SK-N-SH (cell line): ENCODE results near the gene C10orf67. TPM values are rescaled to one million over a fixed set of nuclear protein-coding genes. Genes with fewer than 3 reads are reported as not detected.
"Not testable (repeated sequence)": the region's sequence is repeated elsewhere in the genome, so short reads cannot be mapped to it uniquely, and the experiment has no call there.

Source experiments
- CTCF ChIA-PET: fragments of 300-600, 350-600 bp; formaldehyde crosslinking; extraction: SDS; loops from one replicate; lab custom pipeline; 2021; lab: Yijun Ruan, JAX
- POLR2A ChIA-PET: fragments of 350-600 bp; sonication (Branson Sonifier 250); formaldehyde crosslinking; extraction: SDS; loops from one replicate; lab custom pipeline; 2020; ENCODE audit warnings: antibody characterized with exemption, inconsistent platforms; lab: Yijun Ruan, JAX
- DNase-seq: peaks from one replicate; pipeline ENCODE4 v3.0.0; 2012
- H2AFZ ChIP-seq: fragments of 200-600 bp; sonication (generic); 2 replicates; pipeline ENCODE4 v1.8.1; 2016; ENCODE audit warnings: antibody characterized with exemption, mild to moderate bottlenecking, low read depth
- H3F3A ChIP-seq: fragments of 200-600 bp; sonication (generic); replicated peaks from 2 replicates; pipeline ENCODE3; 2016; ENCODE audit warnings: antibody characterized with exemption, mild to moderate bottlenecking; ENCODE audit not compliant: insufficient read depth
- H3K27ac ChIP-seq, 2 experiments: fragments of 200-500 bp in 1 of 2; fragments of 200-600 bp in 1 of 2; sonication (Bioruptor generic) in 1 of 2; sonication (generic), shearing (Covaris generic) in 1 of 2; 2 replicates each; pipeline versions ENCODE4 v1.5.1 to v1.6.1; 2014 to 2016; ENCODE audit warnings: low read depth in 2 of 2, inconsistent platforms in 1 of 2, low read length in 1 of 2, mild to moderate bottlenecking in 1 of 2, mixed read lengths in 1 of 2
- H3K27me3 ChIP-seq: fragments of 200-600 bp; sonication (generic), shearing (Covaris generic); 2 replicates; pipeline ENCODE4 v1.6.1; 2016; ENCODE audit warnings: mixed run types; ENCODE audit not compliant: insufficient read depth
- H3K36me3 ChIP-seq, 2 experiments: fragments of 200-500 bp in 1 of 2; fragments of 200-600 bp in 1 of 2; sonication (Bioruptor generic) in 1 of 2; sonication (generic) in 1 of 2; replicated peaks in 1 of 2; 2 replicates each; pipeline versions ENCODE3 to v1.5.1; 2014 to 2016; ENCODE audit warnings: low read length in 1 of 2, mild to moderate bottlenecking in 1 of 2; ENCODE audit not compliant: insufficient read depth in 2 of 2, control insufficient read depth in 1 of 2
- H3K4me1 ChIP-seq, 2 experiments: fragments of 200-500 bp in 1 of 2; fragments of 200-600 bp in 1 of 2; sonication (Bioruptor generic) in 1 of 2; sonication (generic), shearing (Covaris generic) in 1 of 2; 2 replicates each; pipeline versions ENCODE4 v1.5.1 to v1.6.1; 2014 to 2016; ENCODE audit warnings: low read depth in 1 of 2, low read length in 1 of 2, mixed run types in 1 of 2; ENCODE audit not compliant: insufficient read depth in 2 of 2, control insufficient read depth in 1 of 2
- H3K4me2 ChIP-seq: fragments of 200-600 bp; sonication (generic), shearing (Covaris generic); 2 replicates; pipeline ENCODE4 v1.6.1; 2017; ENCODE audit warnings: mixed run types
- H3K4me3 ChIP-seq, 2 experiments: fragments of 200-500 bp in 1 of 2; fragments of 200-600 bp in 1 of 2; sonication (Bioruptor generic) in 1 of 2; sonication (generic), shearing (Covaris generic) in 1 of 2; 2 replicates each; pipeline versions ENCODE4 v1.5.1 to v1.8.1; 2014 to 2016; ENCODE audit warnings: low read depth in 2 of 2, inconsistent platforms in 1 of 2, low read length in 1 of 2, mild to moderate bottlenecking in 1 of 2, mixed read lengths in 1 of 2, moderate library complexity in 1 of 2
- H3K79me2 ChIP-seq: fragments of 200-600 bp; sonication (generic); 2 replicates; pipeline ENCODE4 v1.8.1; 2017; ENCODE audit warnings: mild to moderate bottlenecking; ENCODE audit not compliant: insufficient read depth
- H3K9ac ChIP-seq: fragments of 200-600 bp; sonication (generic); 2 replicates; pipeline ENCODE4 v1.6.1; 2017; ENCODE audit warnings: mixed run types
- H3K9me2 ChIP-seq: fragments of 200-600 bp; sonication (generic); 2 replicates; pipeline ENCODE4 v1.6.1; 2017; ENCODE audit warnings: mixed run types
- H3K9me3 ChIP-seq: fragments of 200-600 bp; sonication (generic); 2 replicates; pipeline ENCODE4 v1.6.1; 2017; ENCODE audit warnings: mixed run types, mild to moderate bottlenecking, moderate library complexity
- H4K20me1 ChIP-seq: fragments of 200-600 bp; sonication (generic); 2 replicates; pipeline ENCODE4 v1.6.1; 2017; ENCODE audit warnings: mild to moderate bottlenecking, mixed run types; ENCODE audit not compliant: insufficient read depth
- FOXJ3 ChIP-seq: sonication (generic); formaldehyde crosslinking; IDR thresholded peaks from 2 replicates; pipeline ENCODE4 v1.5.1; 2020; ENCODE audit warnings: mild to moderate bottlenecking, missing genetic modification reagents
- GABPA ChIP-seq: IDR thresholded peaks from 2 replicates; pipeline ENCODE4 v1.4.0; 2012; ENCODE audit warnings: low read depth, mild to moderate bottlenecking
- MXI1 ChIP-seq: IDR thresholded peaks from 2 replicates; pipeline ENCODE4 v1.6.1; 2012; ENCODE audit warnings: mild to moderate bottlenecking, low read depth, low read length, improper control_type of control experiment
- POLR2AphosphoS5 ChIP-seq: IDR thresholded peaks from 2 replicates; pipeline ENCODE4 v1.6.1; 2012; ENCODE audit warnings: low read depth, low read length
- RFX5 ChIP-seq: IDR thresholded peaks from 2 replicates; pipeline ENCODE4 v1.6.1; 2012; ENCODE audit warnings: mild to moderate bottlenecking, improper control_type of control experiment, low read length
- RXRA ChIP-seq: IDR thresholded peaks from 2 replicates; pipeline ENCODE4 v1.4.0; 2012; ENCODE audit warnings: low read depth, mild to moderate bottlenecking, borderline replicate concordance
- TAF1 ChIP-seq: IDR thresholded peaks from 2 replicates; pipeline ENCODE4 v1.6.1; 2012; ENCODE audit warnings: low read depth, mild to moderate bottlenecking, low read length, moderate library complexity, borderline replicate concordance
- TCF12 ChIP-seq: IDR thresholded peaks from 2 replicates; pipeline ENCODE4 v1.4.0; 2012
- WGBS: methylation state at CpG from one replicate; pipeline ENCODE4 v1.1.6; 2017; ENCODE audit warnings: low lambda C conversion rate; 5-methylcytosine and 5-hydroxymethylcytosine counted together
- polyA plus RNA-seq, 3 experiments: library from polyadenylated mRNA; depleted of rRNA; stranded (reverse); fragments of >200 nt; gene quantifications; 2 replicates each; pipeline ENCODE4 v1.2.3, GENCODE V29; 2012

The C10orf67 gene
- polyA plus RNA-seq, 1 of the 3 experiments (the other 2 are of a cell fraction) = 0.97 TPM

DNA sequence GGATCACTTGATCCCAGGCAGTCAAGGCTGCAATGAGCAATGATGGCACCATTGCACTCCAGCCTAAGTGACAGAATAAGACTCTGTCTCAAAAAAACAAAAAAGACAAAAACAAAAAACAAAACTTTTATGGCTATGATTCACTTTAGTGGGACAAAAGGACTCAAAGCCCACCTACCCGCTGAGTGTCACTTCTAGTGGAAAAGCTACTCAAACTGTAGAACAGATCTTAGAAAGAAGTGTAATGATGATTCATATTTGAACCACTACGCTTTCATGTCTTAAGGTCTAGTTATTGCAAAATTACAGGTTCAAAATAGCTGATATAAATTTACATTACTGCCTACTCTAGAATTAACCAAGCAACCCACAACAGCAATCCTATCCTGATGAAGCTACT is 47.2 kb upstream of the C10orf67 start:
- no peak for TF ChIP-seq RFX5
- TF ChIP-seq GABPA = no peak
- TF ChIP-seq POLR2AphosphoS5 = no peak
- H3K4me2 ChIP-seq = no peak overlapping the region
- H3K36me3 ChIP-seq = no peaks in the 10 kb centered on the region
- H3K4me3 ChIP-seq = no peak overlapping the region
- DNase-seq = no peak
- no peaks in the 10 kb centered on the region for H3K79me2 ChIP-seq
- no peaks in the 10 kb centered on the region for H3K9me3 ChIP-seq
- H3K9ac ChIP-seq = no peak overlapping the region
- H3K4me1 ChIP-seq = no peaks in the 10 kb centered on the region
- no peaks in the 10 kb centered on the region for H3K9me2 ChIP-seq
- H3K27me3 ChIP-seq = no peaks in the 10 kb centered on the region
- no peak overlapping the region for H2AFZ ChIP-seq
- ChIA-PET POLR2A (no interaction called here), CTCF (interaction anchor here (0.7 kb wide), 1 partner anchor 77 kb away, joined by 3 read pairs; no protein-coding TSS in a partner anchor)
- H3F3A ChIP-seq = no peaks in the 10 kb centered on the region
- no peaks in the 10 kb centered on the region for H4K20me1 ChIP-seq
- 63% methylated on average over 2 of the region's 2 CpGs for WGBS
- H3K27ac ChIP-seq = no peak overlapping the region

DNA sequence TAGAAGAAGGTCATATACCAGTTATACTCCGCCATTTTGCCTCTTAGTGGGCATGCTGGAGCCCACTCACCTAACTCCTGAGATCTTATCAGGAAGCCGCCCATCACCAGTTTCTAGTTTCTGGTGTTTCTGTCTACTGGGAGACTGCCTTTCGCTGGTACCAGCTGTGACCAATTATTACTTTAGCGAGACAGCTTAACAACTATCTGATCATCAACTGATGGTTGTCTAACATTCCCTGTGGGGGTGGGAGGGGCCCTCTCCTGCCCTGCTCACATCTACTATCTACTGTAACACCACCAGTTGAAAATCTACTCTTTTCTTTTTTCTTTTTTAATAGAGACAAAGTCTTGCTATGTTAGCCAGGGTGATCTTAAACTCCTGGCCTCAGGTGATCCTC is 46.2 kb upstream of the C10orf67 start:
- Histone ChIP-seq H3K36me3 (no peaks in the 10 kb centered on the region), H3K9ac (no peak overlapping the region), H3K4me1 (no peaks in the 10 kb centered on the region), H3K4me2 (no peak overlapping the region), H3K27ac (no peak overlapping the region), H3K9me3 (no peaks in the 10 kb centered on the region), H3K79me2 (no peaks in the 10 kb centered on the region), H3K4me3 (no peak overlapping the region), H4K20me1 (no peaks in the 10 kb centered on the region), H2AFZ (no peak overlapping the region), H3K27me3 (no peaks in the 10 kb centered on the region), H3F3A (no peaks in the 10 kb centered on the region), H3K9me2 (no peaks in the 10 kb centered on the region)
- WGBS = 56% methylated on average over 4 of the region's 4 CpGs
- CTCF ChIA-PET = interaction anchor here (0.7 kb wide), 1 partner anchor 76 kb away, joined by 3 read pairs; no protein-coding TSS in a partner anchor
- DNase-seq = no peak
- POLR2A ChIA-PET = no interaction called here
- no peak for TF ChIP-seq TAF1
- no peak for TF ChIP-seq RXRA
- no peak for TF ChIP-seq MXI1
- TF ChIP-seq RFX5 = no peak
- TF ChIP-seq FOXJ3 (CRISPR knock-in tag) = no peak
- no peak for TF ChIP-seq TCF12

DNA sequence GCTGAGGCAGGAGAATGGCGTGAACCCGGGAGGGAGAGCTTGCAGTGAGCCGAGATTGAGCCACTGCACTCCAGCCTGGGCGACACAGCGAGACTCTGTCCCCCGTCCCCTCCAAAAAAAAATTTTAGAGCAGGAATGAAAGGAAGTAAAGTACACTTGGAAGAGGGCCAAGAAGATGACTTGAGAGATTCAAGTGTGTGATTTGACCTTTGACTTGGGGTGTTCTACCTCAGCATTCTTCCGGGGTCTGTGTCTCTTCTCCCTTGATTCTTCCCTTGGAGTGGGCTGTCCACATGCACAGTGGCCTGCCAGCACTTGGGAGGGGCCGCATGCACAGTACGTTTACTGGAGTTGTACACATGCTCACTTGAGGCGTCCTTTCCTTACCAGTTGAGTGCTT is 45.8 kb upstream of the C10orf67 start:
- H3K9me3 ChIP-seq, POLR2A ChIA-PET, H3K9me2 ChIP-seq, H3K4me1 ChIP-seq, H3K79me2 ChIP-seq, H3F3A ChIP-seq, H3K4me3 ChIP-seq, H3K4me2 ChIP-seq, H3K27me3 ChIP-seq, H3K36me3 ChIP-seq, DNase-seq, H4K20me1 ChIP-seq, CTCF ChIA-PET, H3K9ac ChIP-seq, H3K27ac ChIP-seq, H2AFZ ChIP-seq: not testable (repeated sequence)
- WGBS = 70% methylated on average over 7 of the region's 10 CpGs

DNA sequence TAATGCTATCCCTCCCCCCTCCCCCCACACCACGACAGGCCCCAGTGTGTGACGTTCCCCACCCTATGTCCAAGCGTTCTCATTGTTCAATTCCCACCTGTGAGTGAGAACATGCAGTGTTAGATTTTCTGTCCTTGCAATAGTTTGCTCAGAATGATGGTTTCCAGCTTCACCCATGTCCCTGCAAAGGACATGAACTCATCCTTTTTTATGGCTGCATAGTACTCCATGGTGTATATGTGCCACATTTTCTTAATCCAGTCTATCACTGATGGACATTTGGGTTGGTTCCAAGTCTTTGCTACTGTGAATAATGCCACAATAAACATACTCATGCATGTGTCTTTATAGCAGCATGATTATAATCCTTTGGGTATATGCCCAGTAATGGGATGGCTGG is 42.9 kb upstream of the C10orf67 start:
- H3K27ac ChIP-seq, H3F3A ChIP-seq, CTCF ChIA-PET, H3K27me3 ChIP-seq, H3K79me2 ChIP-seq, H3K9me3 ChIP-seq, DNase-seq, H3K9me2 ChIP-seq, H3K9ac ChIP-seq, H3K4me3 ChIP-seq, H4K20me1 ChIP-seq, H3K4me2 ChIP-seq, H3K4me1 ChIP-seq, POLR2A ChIA-PET, H3K36me3 ChIP-seq, H2AFZ ChIP-seq: not testable (repeated sequence)
- WGBS = 75% methylated on average over 3 of the region's 3 CpGs
